Measurements from ENCODE around the gene DOK3. TPM values are rescaled to one million over a fixed set of nuclear protein-coding genes. Genes with fewer than 3 reads are reported as not detected.

DOK3 gene, protein sequence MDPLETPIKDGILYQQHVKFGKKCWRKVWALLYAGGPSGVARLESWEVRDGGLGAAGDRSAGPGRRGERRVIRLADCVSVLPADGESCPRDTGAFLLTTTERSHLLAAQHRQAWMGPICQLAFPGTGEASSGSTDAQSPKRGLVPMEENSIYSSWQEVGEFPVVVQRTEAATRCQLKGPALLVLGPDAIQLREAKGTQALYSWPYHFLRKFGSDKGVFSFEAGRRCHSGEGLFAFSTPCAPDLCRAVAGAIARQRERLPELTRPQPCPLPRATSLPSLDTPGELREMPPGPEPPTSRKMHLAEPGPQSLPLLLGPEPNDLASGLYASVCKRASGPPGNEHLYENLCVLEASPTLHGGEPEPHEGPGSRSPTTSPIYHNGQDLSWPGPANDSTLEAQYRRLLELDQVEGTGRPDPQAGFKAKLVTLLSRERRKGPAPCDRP
- total RNA-seq (2013; cell fraction: nucleolus; rRNA removed), result 146 and 175 TPM in 2 replicates
- total RNA-seq (2014; rRNA removed) (48.8 and 52.6 TPM in 2 replicates), total RNA-seq (2014; rRNA removed; fragmentation: Illumina TruSeq; extraction: Trizol) (16.4 and 17.7 TPM in 2 replicates), total RNA-seq (2021) (95.3 and 107 TPM in 2 replicates), polyA plus RNA-seq (2011; rRNA removed) (26.3 and 51.5 TPM in 2 replicates), polyA plus RNA-seq (2014; fragmentation: Illumina TruSeq; extraction: Trizol) (42.7 and 47.0 TPM in 2 replicates), polyA plus RNA-seq (2014; fragmentation: Nextera tagmentation; extraction: Ambion mirVana) (1 to 10 TPM; 6.6 to 8.0 TPM), polyA plus RNA-seq (2014; rRNA removed) (89.0 and 112 TPM in 2 replicates), polyA plus RNA-seq (2016; fragmentation: Nextera tagmentation; extraction: Ambion mirVana) (10 to 100 TPM; 53.7 to 68.5 TPM), polyA minus RNA-seq (2011; rRNA and poly(A)+ RNA removed) (19.3 and 39.3 TPM in 2 replicates), Bru-seq, nascent RNA (percentile 87 among the genes with signal in this experiment), BruChase-seq, experiment 1, labeled RNA remaining after a 6-hour chase (percentile 91 among the genes with signal in this experiment), BruChase-seq, experiment 2, labeled RNA remaining after a 2-hour chase (percentile 92 among the genes with signal in this experiment)
- 36.3 TPM for polyA plus RNA-seq (2011; ENCODE audit: low read depth)
- 68.7 and 85.6 TPM in 2 replicates for polyA plus RNA-seq (2011; cell fraction: cytosol; rRNA removed)
- 247 and 263 TPM in 2 replicates for polyA plus RNA-seq (2011; cell fraction: nucleus; rRNA removed)
- polyA plus RNA-seq (2012), result 84.1 and 86.7 TPM in 2 replicates
- polyA minus RNA-seq (2011; cell fraction: cytosol; rRNA and poly(A)+ RNA removed), result 25.3 and 28.3 TPM in 2 replicates
- 35.3 and 49.6 TPM in 2 replicates for polyA minus RNA-seq (2011; cell fraction: nucleus; rRNA and poly(A)+ RNA removed)
- long read RNA-seq, experiment 1, partial matches to known transcripts, result 3 of 22 reads
- long read RNA-seq, experiment 1, other reads (novel, unspliced or antisense), result 17 of 22 reads
- long read RNA-seq, experiment 2, partial matches to known transcripts, result 0 of 4 reads
- long read RNA-seq, experiment 2, other reads (novel, unspliced or antisense), result 3 of 4 reads

GRCh38 chr5:177509381-177509951, at the start of gene DOK3:
TSS of gene DOK3 (minus strand) at chr5:177509826. CDS start at chr5:177509540, 286 bp downstream.
- H3K4me1 ChIP-seq (ENCODE audit: control insufficient read depth, insufficient read depth, low read length), result peaks cover 37% of the 10 kb centered on the region
- H2AFZ ChIP-seq (ENCODE audit: control insufficient read depth, low read depth, low read length), result peak within 1 kb of the TSS; percentile 69
- H3K9me3 ChIP-seq (replicated peaks; ENCODE audit: control insufficient read depth, insufficient read depth, low read length), result no peaks in the 10 kb centered on the region
- in situ Hi-C loops (cut with MboI), result no loop called here
- RAD21 ChIA-PET (ENCODE audit: unreplicated experiment), result interaction anchor here (0.6 to 3.4 kb wide), 18 partner anchors 8 to 129 kb away, joined by 3 to 17 read pairs (median 4); partner anchors contain the start of genes GRK6, PDLIM7 and TMED9
- FAIRE-seq (peak; percentile 59), DNase-seq (ENCODE audit: low read depth, low spot score) (no peak), ATAC-seq (peak; percentile 63)
- peak within 1 kb of the TSS; percentile 90 for H3K9ac ChIP-seq (ENCODE audit: control insufficient read depth, insufficient read depth, low read length)
- CTCF ChIA-PET, result interaction anchor here (0.7 to 6.2 kb wide), 12 partner anchors 8 to 396 kb away, joined by 3 to 38 read pairs (median 11); partner anchors contain the start of genes PDLIM7, RGS14 and TMED9
- intact Hi-C loops (cut with micrococcal nuclease; ENCODE audit: unreplicated experiment), result loop anchor here (5.0 to 10.0 kb wide), 2 partner anchors 93 to 395 kb away; partner anchors contain the start of gene B4GALT7
- BruUV-seq (replicated peaks), result no TSS peak
- peak within 1 kb of the TSS; percentile 97 for H3K4me2 ChIP-seq (ENCODE audit: control insufficient read depth, insufficient read depth)
- peak within 1 kb of the TSS; percentile 87 for H3K27ac ChIP-seq (ENCODE audit: control insufficient read depth, insufficient read depth)
- H3K27me3 ChIP-seq (replicated peaks in 1 of 2; ENCODE audit: control insufficient read depth in 2 of 2, insufficient read depth in 2 of 2, low read length in 1 of 2), result no peaks in the 10 kb centered on the region
- peaks cover 10 to 38% of the 10 kb centered on the region in 2 experiments; a peak in 3 of 4 replicates for H3K36me3 ChIP-seq (ENCODE audit: control insufficient read depth in 2 of 2, insufficient read depth in 2 of 2, low read length in 1 of 2)
- no peaks in the 10 kb centered on the region for H4K20me1 ChIP-seq (ENCODE audit: control insufficient read depth, insufficient read depth)
- 4% methylated on average over 16 of the region's 20 CpGs for WGBS (ENCODE audit: insufficient coverage, insufficient replicate concordance, low lambda C conversion rate, missing lambda C conversion rate)
- H3K79me2 ChIP-seq (ENCODE audit: control insufficient read depth, insufficient read depth, low read length), result peaks cover 35% of the 10 kb centered on the region
- POLR2A ChIA-PET, result interaction anchor here (0.6 to 3.5 kb wide), 16 partner anchors 8 to 825 kb away, joined by 3 to 19 read pairs (median 4); partner anchors contain the start of genes DDX41, GRK6, LMAN2 and PDLIM7
- SMC1A ChIA-PET (ENCODE audit: uncharacterized antibody, unreplicated experiment), result interaction anchor here (0.6 to 2.4 kb wide), 9 partner anchors 7 to 199 kb away, joined by 3 to 10 read pairs (median 5); partner anchors contain the start of gene PDLIM7
- peak within 1 kb of the TSS; percentile 87 for H3K4me3 ChIP-seq
- TF ChIP-seq PRDM15 (CRISPR knock-in tag; IDR thresholded peaks at IDR 0.05) (no peak), MAX (IDR thresholded peaks at IDR 0.05; ENCODE audit: low read depth, low read length) (no peak), NR2C2 (IDR thresholded peaks at IDR 0.05; ENCODE audit: borderline replicate concordance, control insufficient read depth, insufficient read length, low read depth) (no peak), NR2C1 (IDR thresholded peaks at IDR 0.05) (no peak), NR2F1 (conservative IDR thresholded peaks at IDR 0.05) (no peak), NBN (IDR thresholded peaks at IDR 0.05) (no peak)
- TF ChIP-seq, protein P1, sequence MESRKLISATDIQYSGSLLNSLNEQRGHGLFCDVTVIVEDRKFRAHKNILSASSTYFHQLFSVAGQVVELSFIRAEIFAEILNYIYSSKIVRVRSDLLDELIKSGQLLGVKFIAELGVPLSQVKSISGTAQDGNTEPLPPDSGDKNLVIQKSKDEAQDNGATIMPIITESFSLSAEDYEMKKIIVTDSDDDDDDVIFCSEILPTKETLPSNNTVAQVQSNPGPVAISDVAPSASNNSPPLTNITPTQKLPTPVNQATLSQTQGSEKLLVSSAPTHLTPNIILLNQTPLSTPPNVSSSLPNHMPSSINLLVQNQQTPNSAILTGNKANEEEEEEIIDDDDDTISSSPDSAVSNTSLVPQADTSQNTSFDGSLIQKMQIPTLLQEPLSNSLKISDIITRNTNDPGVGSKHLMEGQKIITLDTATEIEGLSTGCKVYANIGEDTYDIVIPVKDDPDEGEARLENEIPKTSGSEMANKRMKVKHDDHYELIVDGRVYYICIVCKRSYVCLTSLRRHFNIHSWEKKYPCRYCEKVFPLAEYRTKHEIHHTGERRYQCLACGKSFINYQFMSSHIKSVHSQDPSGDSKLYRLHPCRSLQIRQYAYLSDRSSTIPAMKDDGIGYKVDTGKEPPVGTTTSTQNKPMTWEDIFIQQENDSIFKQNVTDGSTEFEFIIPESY (IDR thresholded peaks at IDR 0.05), result no peak

All from GM12878 (cell line).